GM19099 (cell line): ENCODE data around the gene ASB3.

ENCODE experiments used
- POLR2A ChIP-seq: IDR thresholded peaks from 3 replicates; pipeline ENCODE4 v1.6.1; 2011; ENCODE audit warnings: low read depth; ENCODE audit not compliant: insufficient read length; ENCODE audit errors: extremely low read depth

ASB3 gene

DNA sequence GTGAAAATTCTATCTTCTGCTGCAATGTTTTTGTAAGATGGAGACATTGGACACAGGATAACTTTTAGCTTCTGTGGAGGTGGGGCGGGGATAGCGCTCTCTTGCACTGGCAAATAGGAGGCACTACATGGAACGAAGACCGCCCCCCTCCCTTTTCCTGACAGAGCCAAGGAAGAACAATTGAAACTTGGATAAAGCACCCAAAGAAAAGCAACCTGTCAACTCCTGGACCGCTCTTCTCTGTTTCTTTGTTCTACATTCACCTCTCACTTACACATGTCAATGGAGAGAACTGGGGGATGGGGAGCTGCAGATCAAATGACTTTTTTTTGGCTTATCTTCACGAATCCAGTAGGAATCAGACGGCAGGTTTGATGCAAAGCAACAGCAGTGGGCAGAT is 145.5 kb downstream of the ASB3 start:
- TF ChIP-seq POLR2A = no peak

- no peak for TF ChIP-seq POLR2A
Observed at GRCh38 chr2:53640466-53640865, 146.3 kb downstream of the ASB3 start.

- TF ChIP-seq POLR2A = no peak
Observed at GRCh38 chr2:53636596-53636995, 150.2 kb downstream of the ASB3 start.

DNA sequence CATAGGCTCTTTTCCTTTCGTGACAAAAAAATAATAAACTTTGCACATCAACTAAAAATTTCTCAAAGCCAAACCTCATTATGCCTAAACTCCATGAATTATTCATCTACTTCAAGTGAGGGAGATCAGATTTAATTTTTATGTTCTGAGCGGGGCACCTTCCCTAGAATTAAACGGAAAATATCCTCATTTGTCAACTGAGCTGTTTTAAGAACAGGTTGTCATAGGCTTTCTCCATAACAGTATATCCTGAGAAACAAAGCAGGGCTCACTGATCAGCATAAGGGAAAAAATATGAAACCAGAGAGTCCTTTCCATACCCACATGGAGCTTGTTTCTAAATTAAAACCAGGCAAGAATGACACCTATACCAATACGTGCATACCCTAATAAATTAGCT is 150.6 kb downstream of the ASB3 start:
- TF ChIP-seq POLR2A = no peak

- no peak for TF ChIP-seq POLR2A
Observed at GRCh38 chr2:53635694-53636093, 151.1 kb downstream of the ASB3 start.

- no peak for TF ChIP-seq POLR2A
Observed at GRCh38 chr2:53633441-53633840, 153.3 kb downstream of the ASB3 start.

DNA sequence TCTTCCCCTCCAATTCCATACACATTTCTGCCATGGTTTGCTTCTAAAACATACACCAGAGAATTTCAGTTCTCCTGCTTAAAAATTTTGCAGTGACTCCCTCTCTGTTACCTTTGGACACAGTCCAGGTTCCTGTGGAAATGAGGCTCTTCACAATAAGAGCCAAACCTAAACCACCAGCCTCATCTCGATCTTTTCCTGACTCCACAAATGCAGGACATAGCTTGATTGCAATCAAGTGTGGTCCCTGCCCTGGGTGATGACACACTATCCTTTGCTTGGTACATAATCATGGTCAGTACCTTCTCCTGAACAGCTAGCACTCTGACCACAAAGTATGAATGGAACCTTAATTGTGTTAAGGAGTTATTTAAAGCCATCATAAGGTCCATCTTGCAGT is 154.0 kb downstream of the ASB3 start:
- TF ChIP-seq POLR2A = no peak

DNA sequence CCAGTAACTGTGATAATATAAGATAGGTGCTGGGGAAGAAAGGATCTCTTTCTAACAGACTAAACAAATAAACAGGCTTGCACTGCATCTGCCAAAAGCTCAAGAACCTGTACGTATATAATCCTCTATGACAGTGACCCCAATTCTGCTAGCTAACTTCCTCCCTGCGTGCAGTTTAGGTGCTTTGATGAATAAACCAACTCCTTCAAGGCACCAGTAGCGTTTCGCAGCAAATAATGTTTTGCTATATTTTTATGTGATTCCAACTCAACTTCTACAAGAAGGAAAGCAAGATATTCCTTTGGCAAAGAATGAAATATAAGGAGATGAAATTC is 154.7 kb downstream of the ASB3 start:
- no peak for TF ChIP-seq POLR2A

DNA sequence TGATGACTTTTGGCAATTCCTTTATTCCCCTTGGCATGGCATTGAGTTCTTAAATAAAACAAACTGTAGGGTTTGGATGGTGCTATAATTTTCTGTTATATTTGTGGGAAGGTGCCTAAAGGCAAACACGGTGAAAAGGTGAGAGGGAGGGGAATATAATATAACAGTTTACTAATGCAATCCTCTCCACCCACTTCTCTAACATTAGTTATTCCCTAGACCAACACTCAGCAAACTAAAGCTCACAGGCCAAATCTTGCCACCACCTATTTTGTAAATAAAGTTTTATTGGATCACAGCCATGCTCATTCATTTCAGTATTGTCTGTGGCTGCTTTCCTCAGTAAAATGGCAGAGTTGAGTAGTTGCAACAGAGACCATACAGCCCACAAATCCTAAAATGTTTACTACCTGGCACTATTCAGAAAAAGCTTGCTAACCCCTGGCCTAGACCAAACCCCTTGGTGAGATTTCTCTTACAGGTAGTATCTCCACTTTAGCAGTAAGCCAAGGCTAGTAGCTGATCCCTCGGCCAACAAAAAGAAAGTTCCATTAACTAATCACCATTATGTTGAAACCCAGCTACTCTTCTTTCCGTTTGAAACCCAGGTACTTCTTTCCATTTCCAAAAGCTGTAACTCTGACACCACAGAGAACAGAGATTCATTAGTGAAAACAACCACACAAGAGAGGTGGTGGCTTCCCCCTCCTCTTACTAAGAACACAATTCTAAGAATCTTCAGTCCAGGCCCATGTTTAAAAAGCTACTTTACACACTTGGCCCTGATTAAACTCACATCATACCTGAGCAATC is 155.2 kb downstream of the ASB3 start:
- no peak for TF ChIP-seq POLR2A

- TF ChIP-seq POLR2A = no peak
Observed at GRCh38 chr2:53630026-53630606, 156.6 kb downstream of the ASB3 start.

DNA sequence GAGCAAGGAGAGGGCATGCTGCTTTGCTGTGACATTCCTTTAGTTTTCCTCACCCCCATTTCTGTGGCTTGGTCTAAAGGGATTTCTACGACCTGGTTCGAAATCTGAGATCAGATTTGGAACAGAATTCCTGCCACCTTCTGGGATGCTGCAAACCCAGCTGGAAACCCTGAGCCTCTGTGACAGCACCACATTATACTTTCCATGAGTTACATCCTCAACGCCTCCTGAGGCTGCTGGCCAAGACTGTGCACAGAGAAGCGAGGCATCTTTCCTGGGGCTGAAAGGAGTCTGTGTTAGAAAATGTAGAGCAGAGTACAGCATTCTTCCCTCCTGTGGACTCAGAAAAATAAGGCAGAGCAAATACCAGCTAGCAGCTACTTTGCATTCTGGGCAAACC is 157.3 kb downstream of the ASB3 start:
- no peak for TF ChIP-seq POLR2A

- no peak for TF ChIP-seq POLR2A
Observed at GRCh38 chr2:53629001-53629400, 157.8 kb downstream of the ASB3 start.

DNA sequence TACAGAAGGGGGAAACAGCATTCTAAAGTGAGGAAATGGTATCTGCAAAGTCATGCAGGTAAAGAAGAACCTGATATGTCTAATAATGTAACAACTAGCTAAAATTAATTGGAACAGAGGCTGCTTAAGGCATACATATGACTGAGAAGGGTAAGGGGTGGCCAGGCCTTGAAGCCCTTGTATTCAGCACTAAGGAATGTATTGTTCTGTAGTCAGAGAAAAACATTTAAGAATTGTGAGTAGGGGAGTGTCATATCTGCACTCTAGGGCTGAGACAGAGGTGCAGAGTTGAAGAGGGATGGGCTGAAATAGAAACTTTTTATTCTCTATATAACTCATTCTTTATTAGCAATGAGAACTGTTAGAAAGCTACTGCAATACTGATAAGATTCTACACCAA is 164.6 kb downstream of the ASB3 start:
- TF ChIP-seq POLR2A = no peak

GRCh38 chr2:53620981-53621380 is 165.8 kb downstream of the ASB3 start:
- TF ChIP-seq POLR2A = no peak
